Neural progenitor cell (in vitro differentiated cells): ENCODE data around the gene SLC51A. TPM values are rescaled to one million over a fixed set of nuclear protein-coding genes. Genes with fewer than 3 reads are reported as not detected.
A peak's percentile ranks its signal among the peaks of the same experiment; 100 is the strongest.

Source experiments
- DNase-seq: peaks from one replicate; pipeline ENCODE4 v3.0.0-alpha.2; 2016; ENCODE audit warnings: low spot score
- H2AFZ ChIP-seq: fragments of 200-600 bp; sonication (generic); replicated peaks from 2 replicates; pipeline ENCODE4 v1.6.1; 2016; ENCODE audit warnings: antibody characterized with exemption
- H3F3A ChIP-seq: fragments of 200-600 bp; sonication (generic); 2 replicates; pipeline ENCODE4 v1.6.1; 2016; ENCODE audit warnings: antibody characterized with exemption, low read depth
- H3K27ac ChIP-seq: fragments of 200-600 bp; sonication (generic); 2 replicates; pipeline ENCODE4 v1.5.1; 2016; ENCODE audit warnings: mild to moderate bottlenecking
- H3K27me3 ChIP-seq: fragments of 200-600 bp; sonication (generic); 2 replicates; pipeline ENCODE4 v1.6.1; 2016; ENCODE audit warnings: mild to moderate bottlenecking, moderate library complexity
- H3K36me3 ChIP-seq: fragments of 200-600 bp; sonication (generic); 2 replicates; pipeline ENCODE4 v1.5.1; 2016
- H3K4me1 ChIP-seq: fragments of 200-600 bp; sonication (generic); 2 replicates; pipeline ENCODE4 v1.6.1; 2016; ENCODE audit warnings: mixed run types
- H3K4me2 ChIP-seq: fragments of 200-600 bp; sonication (generic); 2 replicates; pipeline ENCODE4 v1.6.1; 2016
- H3K4me3 ChIP-seq: fragments of 200-600 bp; sonication (generic); 2 replicates; pipeline ENCODE4 v1.5.1; 2016
- H3K79me2 ChIP-seq: fragments of 200-600 bp; sonication (generic); 2 replicates; pipeline ENCODE4 v1.6.1; 2016; ENCODE audit warnings: low read depth
- H3K9ac ChIP-seq: fragments of 200-600 bp; sonication (generic); 2 replicates; pipeline ENCODE4 v1.6.1; 2016
- H3K9me3 ChIP-seq: fragments of 200-600 bp; sonication (generic); 2 replicates; pipeline ENCODE4 v1.5.1; 2016; ENCODE audit warnings: low read depth
- H4K20me1 ChIP-seq: fragments of 200-600 bp; sonication (generic); 2 replicates; pipeline ENCODE4 v1.6.1; 2016; ENCODE audit warnings: low read depth
- H3K27ac Mint-ChIP-seq: 3 replicates; pipeline ENCODE4 v1.8.0; 2021; ENCODE audit warnings: mixed read lengths
- H3K27me3 Mint-ChIP-seq: 2 replicates; pipeline ENCODE4 v1.8.0; 2022; ENCODE audit warnings: low read depth, mild to moderate bottlenecking, inconsistent platforms, moderate library complexity, mixed read lengths; ENCODE audit not compliant: insufficient read depth
- H3K36me3 Mint-ChIP-seq: 3 replicates; pipeline ENCODE4 v1.8.0; 2021; ENCODE audit warnings: mixed read lengths
- H3K4me1 Mint-ChIP-seq: 3 replicates; pipeline ENCODE4 v1.8.0; 2021; ENCODE audit warnings: mixed read lengths
- H3K4me3 Mint-ChIP-seq: 3 replicates; pipeline ENCODE4 v1.8.0; 2021; ENCODE audit warnings: mild to moderate bottlenecking, moderate library complexity, mixed read lengths
- H3K9me3 Mint-ChIP-seq: 3 replicates; pipeline ENCODE4 v1.8.0; 2020; ENCODE audit warnings: mixed read lengths
- EZH2 ChIP-seq: fragments of 200-600 bp; sonication (generic); IDR thresholded peaks from 2 replicates; pipeline ENCODE4 v1.6.1; 2017; ENCODE audit warnings: antibody characterized with exemption, mild to moderate bottlenecking, moderate library complexity
- EZH2phosphoT487 ChIP-seq: fragments of 200-600 bp; sonication (generic); IDR thresholded peaks from 2 replicates; pipeline ENCODE4 v1.6.1; 2017; ENCODE audit warnings: antibody characterized with exemption
- total RNA-seq: library from RNA; depleted of rRNA; stranded (reverse); fragments of >200 nt; gene quantifications from 2 replicates; pipeline ENCODE4 v1.2.3, GENCODE V29; 2015; ENCODE audit warnings: low replicate concordance
- TF ChIP-seq, protein P1 (sequence below): fragments of 200-600 bp; sonication (generic); IDR thresholded peaks from 2 replicates; pipeline ENCODE4 v1.5.1; 2017; ENCODE audit warnings: antibody characterized with exemption, mild to moderate bottlenecking

Gene SLC51A
- total RNA-seq, 1 donor from 2014 or later = not detected

DNA sequence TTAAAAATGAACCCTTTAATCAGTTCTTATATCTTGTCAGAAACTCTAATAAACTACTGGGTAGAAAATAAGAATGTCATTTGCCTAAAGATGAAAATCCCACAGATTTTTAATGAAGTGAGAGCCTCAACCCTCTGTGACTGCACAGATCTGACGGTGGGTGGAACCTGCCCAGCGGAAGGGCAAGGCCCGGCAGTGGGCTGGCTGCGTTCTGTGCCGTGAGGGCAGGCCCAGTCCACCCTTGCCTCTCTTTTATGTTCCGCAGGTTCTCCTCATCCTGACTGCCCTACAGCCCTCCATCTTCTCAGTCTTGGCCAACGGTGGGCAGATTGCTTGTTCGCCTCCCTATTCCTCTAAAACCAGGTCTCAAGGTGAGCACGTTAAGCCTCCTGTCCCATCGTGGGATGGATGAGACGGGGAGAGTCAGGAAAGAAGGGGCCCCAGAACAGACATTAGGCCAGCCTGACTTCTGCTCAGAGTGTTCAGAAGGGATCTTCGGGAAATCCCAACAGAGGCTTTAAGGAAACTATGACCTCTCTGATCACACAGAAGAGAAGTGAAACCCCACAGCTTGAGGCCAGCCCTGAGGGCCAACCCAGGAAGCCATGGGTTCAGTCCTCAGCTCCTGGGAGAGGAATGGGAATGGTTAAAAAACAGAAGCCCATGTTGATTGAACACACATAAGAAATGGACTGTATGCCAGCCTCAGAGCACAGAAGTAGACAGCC lies 16.0 kb downstream of the SLC51A start:
- Histone ChIP-seq H3K36me3 (no peaks in the 10 kb centered on the region), H4K20me1 (no peaks in the 10 kb centered on the region), H3K79me2 (no peaks in the 10 kb centered on the region), H3K4me1 (no peaks in the 10 kb centered on the region), H3F3A (no peaks in the 10 kb centered on the region), H3K27ac (no peak overlapping the region), H3K4me3 (no peak overlapping the region), H3K27me3 (no peaks in the 10 kb centered on the region), H3K4me2 (no peak overlapping the region), H2AFZ (no peak overlapping the region), H3K9ac (no peak overlapping the region), H3K9me3 (no peaks in the 10 kb centered on the region)
- Mint-ChIP-seq H3K36me3 (no peaks in the 10 kb centered on the region), H3K27ac (no peak overlapping the region), H3K27me3 (peaks cover 4% of the 10 kb centered on the region), H3K9me3 (no peaks in the 10 kb centered on the region), H3K4me1 (no peaks in the 10 kb centered on the region), H3K4me3 (no peak overlapping the region)
- TF ChIP-seq, protein P1, sequence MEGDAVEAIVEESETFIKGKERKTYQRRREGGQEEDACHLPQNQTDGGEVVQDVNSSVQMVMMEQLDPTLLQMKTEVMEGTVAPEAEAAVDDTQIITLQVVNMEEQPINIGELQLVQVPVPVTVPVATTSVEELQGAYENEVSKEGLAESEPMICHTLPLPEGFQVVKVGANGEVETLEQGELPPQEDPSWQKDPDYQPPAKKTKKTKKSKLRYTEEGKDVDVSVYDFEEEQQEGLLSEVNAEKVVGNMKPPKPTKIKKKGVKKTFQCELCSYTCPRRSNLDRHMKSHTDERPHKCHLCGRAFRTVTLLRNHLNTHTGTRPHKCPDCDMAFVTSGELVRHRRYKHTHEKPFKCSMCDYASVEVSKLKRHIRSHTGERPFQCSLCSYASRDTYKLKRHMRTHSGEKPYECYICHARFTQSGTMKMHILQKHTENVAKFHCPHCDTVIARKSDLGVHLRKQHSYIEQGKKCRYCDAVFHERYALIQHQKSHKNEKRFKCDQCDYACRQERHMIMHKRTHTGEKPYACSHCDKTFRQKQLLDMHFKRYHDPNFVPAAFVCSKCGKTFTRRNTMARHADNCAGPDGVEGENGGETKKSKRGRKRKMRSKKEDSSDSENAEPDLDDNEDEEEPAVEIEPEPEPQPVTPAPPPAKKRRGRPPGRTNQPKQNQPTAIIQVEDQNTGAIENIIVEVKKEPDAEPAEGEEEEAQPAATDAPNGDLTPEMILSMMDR = no peak
- no peak for TF ChIP-seq EZH2phosphoT487
- TF ChIP-seq EZH2 = no peak
- DNase-seq = no peak

DNA sequence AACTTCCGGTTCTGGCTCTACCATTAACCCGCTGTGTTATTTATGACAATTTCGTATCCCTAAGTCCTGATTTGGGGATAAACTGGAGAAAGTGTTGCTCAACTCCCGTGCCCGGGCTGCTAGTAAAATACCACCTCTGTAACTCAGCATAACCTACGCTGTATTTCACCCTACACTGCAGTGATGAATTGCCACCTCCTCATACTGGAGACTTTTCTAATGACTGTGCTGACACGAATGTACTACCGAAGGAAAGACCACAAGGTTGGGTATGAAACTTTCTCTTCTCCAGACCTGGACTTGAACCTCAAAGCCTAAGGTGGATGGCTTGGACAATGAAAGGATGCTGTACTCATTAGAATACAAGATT lies 16.5 kb downstream of the SLC51A start:
- Mint-ChIP-seq H3K9me3 (no peaks in the 10 kb centered on the region), H3K36me3 (no peaks in the 10 kb centered on the region), H3K27ac (no peak overlapping the region), H3K4me3 (peak overlapping the region; percentile 9), H3K27me3 (peaks cover 4% of the 10 kb centered on the region), H3K4me1 (no peaks in the 10 kb centered on the region)
- H3K79me2 ChIP-seq = no peaks in the 10 kb centered on the region
- H3K36me3 ChIP-seq = no peaks in the 10 kb centered on the region
- DNase-seq = no peak
- no peaks in the 10 kb centered on the region for H4K20me1 ChIP-seq
- TF ChIP-seq EZH2 (no peak), EZH2phosphoT487 (no peak)
- TF ChIP-seq, protein P1 = no peak
- no peak overlapping the region for H2AFZ ChIP-seq
- H3K4me1 ChIP-seq = no peaks in the 10 kb centered on the region
- no peak overlapping the region for H3K4me3 ChIP-seq
- H3F3A ChIP-seq = no peaks in the 10 kb centered on the region
- no peak overlapping the region for H3K27ac ChIP-seq
- H3K4me2 ChIP-seq = no peak overlapping the region
- no peaks in the 10 kb centered on the region for H3K9me3 ChIP-seq
- H3K27me3 ChIP-seq = no peaks in the 10 kb centered on the region
- no peak overlapping the region for H3K9ac ChIP-seq

DNA sequence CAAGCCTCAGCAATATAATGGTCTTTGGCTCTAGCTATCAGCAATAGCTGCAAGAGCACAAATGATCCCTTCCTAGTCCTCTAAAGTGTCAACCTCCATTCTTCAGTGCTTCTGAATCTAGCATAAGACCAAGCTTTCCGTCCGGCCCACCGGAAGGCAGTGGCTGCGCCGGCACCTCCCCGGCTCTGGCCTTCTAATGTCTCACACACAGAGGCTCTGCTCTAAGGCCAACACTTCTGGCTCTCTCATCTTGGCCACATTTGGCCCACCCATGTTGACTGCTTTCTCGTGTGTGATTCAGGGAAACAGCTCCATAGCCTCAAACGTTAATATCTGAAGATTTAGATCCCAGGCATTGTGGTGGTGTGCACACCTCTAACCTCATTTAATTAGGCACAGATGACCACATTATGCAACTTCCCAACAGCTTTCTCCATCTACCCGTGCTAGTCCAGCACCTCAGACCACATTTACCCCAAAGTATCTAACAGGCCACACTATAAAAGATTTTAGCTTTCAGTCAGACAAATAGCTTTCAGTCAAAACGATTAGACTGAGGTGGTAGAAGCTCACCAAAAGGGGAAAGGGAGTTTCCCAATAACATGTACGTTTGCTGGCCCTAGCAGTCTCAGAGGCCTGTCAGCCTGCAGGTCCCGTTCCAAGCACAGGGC lies 19.3 kb downstream of the SLC51A start:
- Mint-ChIP-seq H3K4me3 (no peak overlapping the region), H3K4me1 (no peaks in the 10 kb centered on the region), H3K27ac (no peak overlapping the region), H3K36me3 (peaks cover 4% of the 10 kb centered on the region), H3K27me3 (peaks cover 4% of the 10 kb centered on the region), H3K9me3 (no peaks in the 10 kb centered on the region)
- no peak for DNase-seq
- H3K4me1 ChIP-seq = no peaks in the 10 kb centered on the region
- H2AFZ ChIP-seq = no peak overlapping the region
- no peak overlapping the region for H3K4me3 ChIP-seq
- H3K4me2 ChIP-seq = no peak overlapping the region
- no peak for TF ChIP-seq EZH2
- TF ChIP-seq, protein P1 = no peak
- no peak for TF ChIP-seq EZH2phosphoT487
- H3K9ac ChIP-seq = no peak overlapping the region
- no peaks in the 10 kb centered on the region for H3K79me2 ChIP-seq
- no peaks in the 10 kb centered on the region for H3K36me3 ChIP-seq
- H3K27me3 ChIP-seq = no peaks in the 10 kb centered on the region
- H3K9me3 ChIP-seq = no peaks in the 10 kb centered on the region
- no peaks in the 10 kb centered on the region for H3F3A ChIP-seq
- H3K27ac ChIP-seq = no peak overlapping the region
- no peaks in the 10 kb centered on the region for H4K20me1 ChIP-seq
